H1 (cell line): ENCODE results near the gene NDUFA6. TPM values are rescaled to one million over a fixed set of nuclear protein-coding genes. Genes with fewer than 3 reads are reported as not detected.

Experiments
- CTCF ChIA-PET: fragments of 300-600 bp; sonication (Branson Sonifier 250); formaldehyde crosslinking; loops from one replicate; lab custom pipeline; 2021; ENCODE audit not compliant: partially characterized antibody; lab: Charles Lee
- POLR2A ChIA-PET: fragments of 300-600 bp; sonication (Branson Sonifier 250); formaldehyde crosslinking; loops from one replicate; lab custom pipeline; 2021; ENCODE audit warnings: inconsistent platforms; ENCODE audit not compliant: partially characterized antibody; lab: Charles Lee
- DNase-seq, 2 experiments: peaks; one replicate each; pipeline versions ENCODE4 v3.0.0 to v3.0.0-alpha.2; 2010 to 2022; ENCODE audit warnings: low spot score in 2 of 2, low read depth in 1 of 2, mixed read lengths in 1 of 2
- FAIRE-seq: peaks from 2 replicates; lab custom pipeline; 2011; peaks lifted over from hg19 to GRCh38; lab: Jason Lieb, UNC
- H2AFZ ChIP-seq: 2 replicates; pipeline ENCODE4 v1.8.1; 2012; ENCODE audit warnings: low read length, inconsistent platforms
- H2AK5ac ChIP-seq: 2 replicates; pipeline ENCODE4 v1.6.1; 2013; ENCODE audit warnings: low read depth, low read length
- H2BK120ac ChIP-seq: replicated peaks from 2 replicates; pipeline ENCODE3; 2013; ENCODE audit warnings: low read depth, low read length, inconsistent platforms
- H2BK12ac ChIP-seq: 2 replicates; pipeline ENCODE4 v1.6.1; 2013; ENCODE audit warnings: low read depth, low read length
- H2BK15ac ChIP-seq: 2 replicates; pipeline ENCODE4 v1.6.1; 2013; ENCODE audit warnings: low read length
- H2BK20ac ChIP-seq: 2 replicates; pipeline ENCODE4 v1.6.1; 2013; ENCODE audit warnings: low read length
- H2BK5ac ChIP-seq: 2 replicates; pipeline ENCODE4 v1.6.1; 2013; ENCODE audit warnings: low read depth, low read length
- H3K14ac ChIP-seq: 2 replicates; pipeline ENCODE4 v1.6.1; 2013; ENCODE audit warnings: inconsistent platforms; ENCODE audit not compliant: insufficient read length
- H3K18ac ChIP-seq: 2 replicates; pipeline ENCODE4 v1.6.1; 2013; ENCODE audit warnings: low read length; ENCODE audit errors: extremely low read depth
- H3K23ac ChIP-seq: 2 replicates; pipeline ENCODE4 v1.6.1; 2013; ENCODE audit warnings: inconsistent platforms; ENCODE audit not compliant: insufficient read length
- H3K23me2 ChIP-seq: 2 replicates; pipeline ENCODE4 v1.6.1; 2013; ENCODE audit warnings: low read depth, low read length
- H3K27ac ChIP-seq: 2 replicates; pipeline ENCODE4 v1.6.1; 2011; ENCODE audit warnings: low read depth, low read length, inconsistent platforms
- H3K27me3 ChIP-seq, 4 experiments: replicated peaks in 1 of 4; 1 replicate in 1 of 4; 2 replicates in 3 of 4; pipeline versions ENCODE4 v1.6.1 to v1.8.1; 2011 to 2013; ENCODE audit warnings: low read length in 3 of 4, mild to moderate bottlenecking in 3 of 4, inconsistent platforms in 2 of 4, mixed read lengths in 2 of 4, moderate library complexity in 1 of 4; ENCODE audit not compliant: control insufficient read depth in 3 of 4, insufficient read depth in 3 of 4; ENCODE audit errors: extremely low read depth in 1 of 4
- H3K36me3 ChIP-seq, 4 experiments: 2 replicates each; pipeline versions ENCODE4 v1.6.1 to v1.8.1; 2011 to 2013; ENCODE audit warnings: mild to moderate bottlenecking in 4 of 4, low read length in 3 of 4, moderate library complexity in 2 of 4, control low read depth in 1 of 4, inconsistent platforms in 1 of 4; ENCODE audit not compliant: insufficient read depth in 4 of 4, control insufficient read depth in 2 of 4
- H3K4ac ChIP-seq: replicated peaks from 2 replicates; pipeline ENCODE3; 2013; ENCODE audit warnings: low read length, low read depth, mixed read lengths, inconsistent platforms; ENCODE audit not compliant: insufficient read length
- H3K4me1 ChIP-seq, 4 experiments: replicated peaks in 1 of 4; 1 replicate in 1 of 4; 2 replicates in 3 of 4; pipeline versions ENCODE4 v1.6.1 to v1.8.1; 2011 to 2013; ENCODE audit warnings: low read length in 3 of 4, inconsistent platforms in 2 of 4, mixed read lengths in 1 of 4; ENCODE audit not compliant: insufficient read depth in 4 of 4, control insufficient read depth in 3 of 4
- H3K4me2 ChIP-seq, 2 experiments: 2 replicates each; pipeline versions ENCODE4 v1.6.1 to v1.8.1; 2011 to 2013; ENCODE audit warnings: low read depth in 2 of 2, low read length in 2 of 2, control low read depth in 1 of 2, inconsistent platforms in 1 of 2, mild to moderate bottlenecking in 1 of 2; ENCODE audit not compliant: insufficient read depth in 1 of 2
- H3K4me3 ChIP-seq, 4 experiments: fragments of 200-600, 300-600 bp in 1 of 4; sonication (generic), shearing (Covaris generic), sonication (Bioruptor Twin) in 1 of 4; 2 replicates each; pipeline versions ENCODE4 v1.5.1 to v1.8.1; 2011 to 2016; ENCODE audit warnings: low read length in 4 of 4, low read depth in 3 of 4, control low read depth in 2 of 4, inconsistent platforms in 2 of 4, mild to moderate bottlenecking in 2 of 4, mixed read lengths in 1 of 4, moderate library complexity in 1 of 4; ENCODE audit not compliant: insufficient read depth in 2 of 4; ENCODE audit errors: extremely low read depth in 1 of 4
- H3K56ac ChIP-seq: replicated peaks from 2 replicates; pipeline ENCODE3; 2013; ENCODE audit warnings: low read depth, mild to moderate bottlenecking, mixed read lengths, low read length, inconsistent platforms; ENCODE audit not compliant: insufficient read length
- H3K79me1 ChIP-seq: 2 replicates; pipeline ENCODE4 v1.6.1; 2013; ENCODE audit warnings: low read depth, low read length, control low read depth
- H3K79me2 ChIP-seq, 2 experiments: 2 replicates each; pipeline versions ENCODE4 v1.6.1 to v1.8.1; 2012 to 2013; ENCODE audit warnings: low read length in 2 of 2, mild to moderate bottlenecking in 2 of 2, inconsistent platforms in 1 of 2; ENCODE audit not compliant: insufficient read depth in 2 of 2, control insufficient read depth in 1 of 2
- H3K9ac ChIP-seq, 4 experiments: replicated peaks in 1 of 4; 1 replicate in 1 of 4; 2 replicates in 3 of 4; pipeline versions ENCODE4 v1.6.1 to v1.8.1; 2011 to 2013; ENCODE audit warnings: low read depth in 3 of 4, low read length in 3 of 4, control low read depth in 2 of 4, mild to moderate bottlenecking in 2 of 4, moderate library complexity in 2 of 4, inconsistent platforms in 1 of 4; ENCODE audit errors: extremely low read depth in 1 of 4
- H3K9me3 ChIP-seq, 2 experiments: 2 replicates each; pipeline versions ENCODE4 v1.6.1 to v1.8.1; 2012 to 2013; ENCODE audit warnings: mild to moderate bottlenecking in 2 of 2, moderate library complexity in 2 of 2, control low read depth in 1 of 2, inconsistent platforms in 1 of 2, low read depth in 1 of 2, low read length in 1 of 2, mixed read lengths in 1 of 2; ENCODE audit not compliant: insufficient read depth in 2 of 2
- H4K20me1 ChIP-seq, 2 experiments: replicated peaks in 1 of 2; 2 replicates each; pipeline versions ENCODE3 to v1.8.1; 2011 to 2013; ENCODE audit warnings: inconsistent platforms in 2 of 2, low read length in 2 of 2, mild to moderate bottlenecking in 1 of 2; ENCODE audit not compliant: insufficient read depth in 2 of 2, control insufficient read depth in 1 of 2
- H4K5ac ChIP-seq: 2 replicates; pipeline ENCODE4 v1.6.1; 2013; ENCODE audit warnings: low read length, low read depth, mixed read lengths, inconsistent platforms; ENCODE audit not compliant: insufficient read length
- H4K8ac ChIP-seq: 2 replicates; pipeline ENCODE4 v1.8.0; 2013; ENCODE audit warnings: mild to moderate bottlenecking, moderate library complexity, low read length, inconsistent platforms; ENCODE audit not compliant: insufficient read depth; ENCODE audit errors: extremely low read depth
- H4K91ac ChIP-seq: replicated peaks from 2 replicates; pipeline ENCODE3; 2013; ENCODE audit warnings: low read length, mixed read lengths, inconsistent platforms; ENCODE audit not compliant: insufficient read length
- CHD1 ChIP-seq: IDR thresholded peaks from 2 replicates; pipeline ENCODE4 v1.6.1; 2012; ENCODE audit warnings: low read depth, low read length, improper control_type of control experiment
- RAD21 ChIP-seq, 2 experiments: IDR thresholded peaks in 1 of 2; conservative IDR thresholded peaks in 1 of 2; 2 replicates each; pipeline ENCODE4 v1.6.1; 2011; ENCODE audit warnings: low read depth in 2 of 2, low read length in 2 of 2, improper control_type of control experiment in 1 of 2, inconsistent platforms in 1 of 2, mild to moderate bottlenecking in 1 of 2, moderate library complexity in 1 of 2
- WGBS, 2 experiments: shearing (Covaris generic) in 1 of 2; methylation state at CpG; one replicate each; pipeline versions ENCODE4 v1.1.6 to v1.1.7; 2013 to 2015; ENCODE audit warnings: low lambda C conversion rate in 2 of 2, mixed read lengths in 2 of 2, inconsistent platforms in 1 of 2, low coverage in 1 of 2, missing lambda C conversion rate in 1 of 2; ENCODE audit not compliant: insufficient replicate concordance in 2 of 2, insufficient coverage in 1 of 2, insufficient read length in 1 of 2; ENCODE audit errors: extremely low coverage in 1 of 2, missing lambda C conversion rate in 1 of 2; 5-methylcytosine and 5-hydroxymethylcytosine counted together
- polyA plus RNA-seq, 7 experiments: library from polyadenylated mRNA; depleted of rRNA in 3 of 7; stranded (reverse) in 5 of 7; unstranded in 2 of 7; fragments of >200 nt in 5 of 7; fragments of 200-250 nt in 2 of 7; gene quantifications; 1 replicate in 5 of 7; 2 replicates in 1 of 7; 4 replicates in 1 of 7; pipeline versions ENCODE4 v1.2.1 to v1.2.3, GENCODE V29; 2011 to 2013; ENCODE audit warnings: missing spikeins in 2 of 7, mixed read lengths in 2 of 7
- total RNA-seq: library from RNA; stranded (reverse); fragmentation: NEBNext Ultra II Directional; extraction: Animal tissue kit (Norgen Biotek cat#: 25700); gene quantifications from 2 replicates; pipeline ENCODE4 v1.2.1, GENCODE V29; 2021
- TF ChIP-seq, protein P1 (sequence below), 3 experiments: IDR thresholded peaks; 1 replicate in 2 of 3; 2 replicates in 1 of 3; pipeline versions ENCODE4 v1.5.1 to v1.6.1; 2011; ENCODE audit warnings: low read length in 3 of 3, mild to moderate bottlenecking in 3 of 3, inconsistent platforms in 2 of 3, low read depth in 1 of 3, moderate library complexity in 1 of 3; ENCODE audit not compliant: insufficient read depth in 1 of 3; ENCODE audit errors: control extremely low read depth in 1 of 3

NDUFA6 gene
- total and polyA plus RNA-seq, 2 of the 8 experiments (the other 6 are each of a cell fraction or from before 2014, with no cell fraction given): 76.2 to 105 TPM

DNA sequence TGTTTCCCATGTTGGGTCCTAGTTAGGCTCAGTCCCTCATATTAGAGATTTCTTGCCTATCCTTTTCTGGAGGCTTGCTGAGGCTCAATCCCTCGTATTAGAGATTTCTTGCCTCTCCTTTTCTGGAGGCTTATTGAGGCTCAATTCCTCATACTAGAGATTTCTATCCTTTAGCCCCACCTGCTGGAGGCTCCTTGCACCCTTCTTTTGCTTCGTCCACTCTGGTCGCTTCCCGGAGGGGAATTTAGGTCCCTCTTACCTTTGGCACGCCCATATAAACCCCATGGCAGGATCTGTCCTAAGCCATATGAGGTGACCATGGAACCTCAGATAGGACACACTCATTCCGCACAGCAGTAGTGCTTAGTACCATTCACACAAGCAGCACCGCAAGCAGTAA lies 24.1 kb upstream of the NDUFA6 start:
- 25% methylated on average over 7 of the region's 7 CpGs; no CpG with 5 or more reads in 1 of the 2 experiments for WGBS, 2 experiments
- TF ChIP-seq, protein P1, sequence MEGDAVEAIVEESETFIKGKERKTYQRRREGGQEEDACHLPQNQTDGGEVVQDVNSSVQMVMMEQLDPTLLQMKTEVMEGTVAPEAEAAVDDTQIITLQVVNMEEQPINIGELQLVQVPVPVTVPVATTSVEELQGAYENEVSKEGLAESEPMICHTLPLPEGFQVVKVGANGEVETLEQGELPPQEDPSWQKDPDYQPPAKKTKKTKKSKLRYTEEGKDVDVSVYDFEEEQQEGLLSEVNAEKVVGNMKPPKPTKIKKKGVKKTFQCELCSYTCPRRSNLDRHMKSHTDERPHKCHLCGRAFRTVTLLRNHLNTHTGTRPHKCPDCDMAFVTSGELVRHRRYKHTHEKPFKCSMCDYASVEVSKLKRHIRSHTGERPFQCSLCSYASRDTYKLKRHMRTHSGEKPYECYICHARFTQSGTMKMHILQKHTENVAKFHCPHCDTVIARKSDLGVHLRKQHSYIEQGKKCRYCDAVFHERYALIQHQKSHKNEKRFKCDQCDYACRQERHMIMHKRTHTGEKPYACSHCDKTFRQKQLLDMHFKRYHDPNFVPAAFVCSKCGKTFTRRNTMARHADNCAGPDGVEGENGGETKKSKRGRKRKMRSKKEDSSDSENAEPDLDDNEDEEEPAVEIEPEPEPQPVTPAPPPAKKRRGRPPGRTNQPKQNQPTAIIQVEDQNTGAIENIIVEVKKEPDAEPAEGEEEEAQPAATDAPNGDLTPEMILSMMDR (IDR thresholded peaks at IDR 0.05; ENCODE audit: control extremely low read depth in 1 of 3, insufficient read depth in 1 of 3, low read depth in 1 of 3, low read length in 3 of 3): peak; percentile 61 to 77 (median 70)
- no peak for TF ChIP-seq CHD1
- TF ChIP-seq RAD21 (IDR thresholded peaks at IDR 0.05 in 1 of 2, conservative IDR thresholded peaks at IDR 0.05 in 1 of 2; ENCODE audit: low read depth in 2 of 2, low read length in 2 of 2): peak; percentile 83

More for the DNA sequence above, 24.1 kb upstream of the NDUFA6 start:
- no peak overlapping the region for H3K56ac ChIP-seq
- no peak overlapping the region for H2BK15ac ChIP-seq
- H2BK120ac ChIP-seq: no peak overlapping the region
- no peaks in the 10 kb centered on the region for H4K20me1 ChIP-seq
- H2AFZ ChIP-seq: no peak overlapping the region
- peak in 1 of 2 experiments; percentile 80 for DNase-seq
- no peak overlapping the region for H4K8ac ChIP-seq
- no peak overlapping the region for H2BK5ac ChIP-seq
- H3K23ac ChIP-seq: no peak overlapping the region
- H2BK12ac ChIP-seq: peak overlapping the region; percentile 20; the same call in 1 of the 2 replicates
- H2AK5ac ChIP-seq: no peak overlapping the region
- H3K79me1 ChIP-seq: no peaks in the 10 kb centered on the region
- no peak overlapping the region for H4K91ac ChIP-seq
- H3K4me3 ChIP-seq: no peak overlapping the region
- H3K36me3 ChIP-seq: no peaks in the 10 kb centered on the region
- H3K79me2 ChIP-seq: no peaks in the 10 kb centered on the region
- no peak overlapping the region for H3K4ac ChIP-seq
- peaks cover 0 to 1% (median under 1%) of the 10 kb centered on the region in 4 experiments; a peak in 3 of 7 replicates for H3K27me3 ChIP-seq
- no peak overlapping the region for H3K4me2 ChIP-seq
- no peak overlapping the region for H4K5ac ChIP-seq
- ChIA-PET CTCF (interaction anchor here (0.6 to 7.3 kb wide), 4 partner anchors 38 to 162 kb away, joined by 3 to 116 read pairs (median 4); partner anchors contain the start of gene SEPTIN3), POLR2A (no interaction called here)
- H3K9ac ChIP-seq: 0 out of 7 replicates have a peak overlapping the region, but pooled peaks of 1 of the 4 experiments have one; percentile 0
- H3K18ac ChIP-seq: no peak overlapping the region
- H3K4me1 ChIP-seq: peaks cover 0 to 3% (median 1%) of the 10 kb centered on the region in 4 experiments; a peak in 3 of 7 replicates
- no peak overlapping the region for H2BK20ac ChIP-seq
- no peak overlapping the region for H3K27ac ChIP-seq
- no peaks in the 10 kb centered on the region for H3K9me3 ChIP-seq
- FAIRE-seq: peak; percentile 87
- no peaks in the 10 kb centered on the region for H3K23me2 ChIP-seq
- H3K14ac ChIP-seq: no peak overlapping the region
